K562 (cell line): ENCODE measurements around the gene PRTN3. TPM values are rescaled to one million over a fixed set of nuclear protein-coding genes. Genes with fewer than 3 reads are reported as not detected.

Experiments used
- ATAC-seq: fragments of 200-7000 bp; cut with Tn5 transposase; 3 replicates; pipeline ENCODE4 v1.9.1; 2020; ENCODE audit warnings: moderate library complexity
- BruUV-seq: library from RNA; stranded (reverse); fragments of 400-500 nt; replicated peaks from 2 replicates; lab custom pipeline; 2021; lab: Mats Ljungman, UMichigan
- CTCF ChIA-PET: fragments of 300-600 bp; formaldehyde crosslinking; extraction: SDS; loops from one replicate; lab custom pipeline; 2021; ENCODE audit warnings: low intra/inter-chr PET ratio; lab: Yijun Ruan, JAX
- POLR2A ChIA-PET: fragments of 300-600, 350-650 bp; sonication (Branson Sonifier 250); formaldehyde crosslinking; extraction: SDS; loops from one replicate; lab custom pipeline; 2021; ENCODE audit warnings: antibody characterized with exemption, inconsistent platforms; lab: Yijun Ruan, JAX
- DNase-seq, 4 experiments: peaks; one replicate each; pipeline versions ENCODE4 v3.0.0 to v3.0.0-alpha.2; 2011 to 2018; ENCODE audit warnings: low spot score in 3 of 4, mixed read lengths in 3 of 4; ENCODE audit errors: extremely low read depth in 1 of 4
- FAIRE-seq: peaks from 2 replicates; lab custom pipeline; 2011; peaks lifted over from hg19 to GRCh38; lab: Jason Lieb, UNC
- H2AFZ ChIP-seq: 2 replicates; pipeline ENCODE4 v1.6.0; 2011; ENCODE audit warnings: low read depth, low read length, control low read depth, inconsistent platforms
- H3K27ac ChIP-seq: fragments of 200-600 bp; 3 replicates; pipeline ENCODE4 v1.8.0; 2011; ENCODE audit warnings: low read depth, mild to moderate bottlenecking, control low read depth, inconsistent platforms, low read length, moderate library complexity, mixed read lengths; ENCODE audit errors: extremely low read depth
- H3K27me3 ChIP-seq, 2 experiments: fragments of 300-600 bp in 1 of 2; 2 replicates in 1 of 2; 3 replicates in 1 of 2; pipeline versions ENCODE4 v1.6.0 to v1.8.0; 2011; ENCODE audit warnings: inconsistent platforms in 2 of 2, low read length in 2 of 2, mild to moderate bottlenecking in 1 of 2, mixed read lengths in 1 of 2, moderate library complexity in 1 of 2; ENCODE audit not compliant: control insufficient read depth in 2 of 2, insufficient read depth in 2 of 2
- H3K36me3 ChIP-seq: fragments of 300-600 bp; 3 replicates; pipeline ENCODE4 v1.8.0; 2011; ENCODE audit warnings: mild to moderate bottlenecking, low read length, inconsistent platforms; ENCODE audit not compliant: control insufficient read depth, insufficient read depth
- H3K4me1 ChIP-seq, 2 experiments: fragments of 200-600 bp in 1 of 2; replicated peaks in 1 of 2; 2 replicates in 1 of 2; 3 replicates in 1 of 2; pipeline versions ENCODE4 v1.5.1 to v1.8.0; 2011; ENCODE audit warnings: inconsistent platforms in 2 of 2, low read length in 2 of 2, mild to moderate bottlenecking in 1 of 2, mixed read lengths in 1 of 2, moderate library complexity in 1 of 2; ENCODE audit not compliant: control insufficient read depth in 2 of 2, insufficient read depth in 2 of 2
- H3K4me2 ChIP-seq: 2 replicates; pipeline ENCODE4 v1.6.1; 2011; ENCODE audit warnings: low read length, control low read depth, inconsistent platforms, mixed read lengths; ENCODE audit not compliant: insufficient read depth
- H3K4me3 ChIP-seq: fragments of 200-600 bp; sonication (generic), shearing (Covaris generic); 2 replicates; pipeline ENCODE4 v1.5.1; 2016; ENCODE audit warnings: control low read depth, inconsistent platforms
- H3K79me2 ChIP-seq: fragments of 200-600 bp; 3 replicates; pipeline ENCODE4 v1.8.0; 2011; ENCODE audit warnings: low read length, inconsistent platforms; ENCODE audit not compliant: control insufficient read depth, insufficient read depth
- H3K9ac ChIP-seq, 2 experiments: 2 replicates each; pipeline versions ENCODE4 v1.6.0 to v1.6.1; 2011; ENCODE audit warnings: low read depth in 2 of 2, low read length in 2 of 2, control low read depth in 1 of 2, inconsistent platforms in 1 of 2, mild to moderate bottlenecking in 1 of 2, mixed read lengths in 1 of 2; ENCODE audit not compliant: insufficient read depth in 1 of 2
- H3K9me1 ChIP-seq: one replicate; pipeline ENCODE4 v1.6.0; 2011; ENCODE audit warnings: inconsistent platforms, mild to moderate bottlenecking, low read length, moderate library complexity; ENCODE audit not compliant: control insufficient read depth, insufficient read depth
- H3K9me3 ChIP-seq: replicated peaks from 2 replicates; pipeline ENCODE4 v1.5.1; 2011; ENCODE audit warnings: low read depth, low read length, inconsistent platforms; ENCODE audit not compliant: control insufficient read depth, insufficient read depth
- H4K20me1 ChIP-seq: replicated peaks from 2 replicates; pipeline ENCODE4 v1.6.1; 2011; ENCODE audit warnings: low read length, inconsistent platforms, mixed read lengths; ENCODE audit not compliant: control insufficient read depth, insufficient read depth
- GATAD2B ChIP-seq: fragments of 450-650 bp; IDR thresholded peaks from 2 replicates; pipeline ENCODE4 v1.6.1; 2017; ENCODE audit warnings: mild to moderate bottlenecking, borderline replicate concordance
- ZNF175 ChIP-seq: fragments of 200-800 bp; sonication (Bioruptor generic); IDR thresholded peaks from 2 replicates; pipeline ENCODE4 v1.6.1; 2016; ENCODE audit warnings: low read depth, mild to moderate bottlenecking, missing genetic modification characterization, missing compliant biosample characterization
- WGBS: fragments of 100-300 bp; shearing (Covaris generic); methylation state at CpG from one replicate; pipeline ENCODE4 v1.1.6; 2016; ENCODE audit warnings: low coverage, mixed read lengths; ENCODE audit not compliant: insufficient coverage; ENCODE audit errors: missing lambda C conversion rate; 5-methylcytosine and 5-hydroxymethylcytosine counted together
- in situ Hi-C: fragments of 300-500 bp; cut with MboI; formaldehyde crosslinking; loops from 4 replicates; pipeline ENCODE4 v1.15.0; 2018; ENCODE audit warnings: inconsistent platforms, mixed read lengths
- intact Hi-C: fragments of 100-400 bp; cut with micrococcal nuclease; formaldehyde crosslinking; loops from 2 replicates; pipeline ENCODE4 v1.14.2; 2022
- polyA plus RNA-seq, 8 experiments: library from polyadenylated mRNA; depleted of rRNA in 4 of 8; stranded (reverse) in 5 of 8; unstranded in 3 of 8; fragments of >200 nt; fragmentation: Nextera tagmentation in 2 of 8; fragmentation: Illumina TruSeq in 1 of 8; extraction: Ambion mirVana in 2 of 8; extraction: Trizol in 1 of 8; gene quantifications; 2 replicates each; pipeline versions ENCODE4 v1.2.1 to v1.2.3, GENCODE V29; 2011 to 2014; ENCODE audit warnings: inconsistent platforms in 1 of 8, missing spikeins in 1 of 8
- total RNA-seq, 7 experiments: library from RNA; depleted of rRNA in 6 of 7; stranded (reverse); fragments of >200 nt in 6 of 7; fragmentation: Illumina TruSeq in 2 of 7; extraction: Trizol in 2 of 7; gene quantifications; 2 replicates each; pipeline versions ENCODE4 v1.2.1 to v1.2.3, GENCODE V29; 2011 to 2021; ENCODE audit warnings: low replicate concordance in 1 of 7
- TF ChIP-seq, protein P1 (sequence below): fragments of 200-800 bp; sonication (Bioruptor generic); IDR thresholded peaks from 2 replicates; pipeline ENCODE4 v1.6.1; 2017; ENCODE audit warnings: missing genetic modification characterization, missing compliant biosample characterization
- TF ChIP-seq, protein P2 (sequence below): fragments of 250-450 bp; sonication (Bioruptor Pico); IDR thresholded peaks from 2 replicates; pipeline ENCODE4 v1.9.0; 2021; ENCODE audit warnings: mild to moderate bottlenecking, inconsistent platforms
- TF ChIP-seq, protein P3 (sequence below): fragments of 450-650 bp; IDR thresholded peaks from 2 replicates; pipeline ENCODE4 v1.6.1; 2016; ENCODE audit warnings: low read depth
- TF ChIP-seq, protein P4 (sequence below): fragments of 250-450 bp; sonication (Bioruptor Pico); IDR thresholded peaks from 2 replicates; pipeline ENCODE4 v1.6.1; 2021; ENCODE audit warnings: mild to moderate bottlenecking

The PRTN3 gene
- total and polyA plus RNA-seq, 9 of the 15 experiments (the other 6 are each of a cell fraction or from before 2014, with no cell fraction given), result 0.14 to 0.86 (median 0.43) TPM; not detected in 3

DNA sequence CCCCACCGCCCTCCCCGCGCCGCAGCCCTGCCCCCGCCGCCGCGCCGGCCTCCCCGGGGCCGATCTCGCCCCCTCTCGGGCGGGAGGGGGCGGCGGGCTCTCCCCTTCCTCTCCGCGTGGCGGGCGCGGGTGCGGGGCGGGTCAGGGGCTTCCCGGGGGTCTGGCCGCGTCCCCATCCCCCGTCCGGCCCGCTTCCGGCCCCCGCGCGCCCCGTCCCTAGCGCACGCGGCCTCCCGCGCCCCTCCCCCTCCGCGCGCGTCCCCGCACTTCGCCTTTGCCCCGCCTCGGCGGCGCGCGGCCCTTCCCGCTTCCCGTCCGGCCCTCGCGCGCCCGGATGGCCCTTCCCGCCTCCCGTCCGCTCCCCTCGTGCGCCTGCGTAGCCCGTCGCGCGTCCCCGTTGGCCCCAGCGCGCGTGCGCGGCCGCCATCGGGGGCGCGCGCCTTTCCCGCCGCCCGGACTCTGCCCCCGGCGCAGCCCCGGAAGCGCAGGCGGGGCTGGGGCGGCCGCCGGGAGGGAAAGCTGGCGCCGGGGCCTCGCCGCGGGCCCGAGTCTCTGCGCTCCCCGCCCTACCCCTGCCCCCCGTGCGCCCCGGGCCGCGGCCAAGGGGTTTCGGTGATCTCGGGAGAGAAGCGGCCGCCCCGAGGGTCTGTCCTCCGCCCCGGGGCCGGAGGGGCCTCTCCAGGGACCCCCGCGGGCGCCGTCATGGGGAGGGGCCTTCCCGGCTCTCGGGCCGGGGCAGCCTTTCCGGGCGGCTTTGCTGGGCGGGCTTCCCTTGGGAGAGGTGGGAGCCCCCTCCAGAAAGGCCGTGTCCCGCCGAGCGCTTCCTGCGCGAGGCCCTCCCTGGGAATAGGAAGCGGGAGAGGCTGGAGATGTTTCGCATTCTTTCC, 43.0 kb upstream of the PRTN3 start:
- WGBS, result under 1% methylated on average over 50 of the region's 129 CpGs
- H3K36me3 ChIP-seq, result peaks cover 47% of the 10 kb centered on the region
- peaks cover 65% of the 10 kb centered on the region for H3K79me2 ChIP-seq
- ChIA-PET POLR2A (interaction anchor here (0.7 to 2.4 kb wide), 13 partner anchors 9 to 126 kb away, joined by 3 to 20 read pairs (median 4); partner anchors contain the start of gene KISS1R), CTCF (interaction anchor here (0.6 to 0.7 kb wide), 2 partner anchors 126 to 204 kb away, joined by 4 read pairs; no protein-coding TSS in a partner anchor)
- no TSS peak for BruUV-seq
- peak overlapping the region; percentile 85 for H3K4me2 ChIP-seq
- FAIRE-seq, result peak; percentile 65
- peak; percentile 88 to 97 (median 92) for DNase-seq
- peak overlapping the region; percentile 99 for H3K4me3 ChIP-seq
- in situ Hi-C loops, result no loop called here
- intact Hi-C loops, result no loop called here
- H3K9ac ChIP-seq, result peak overlapping the region; percentile 98 to 99
- H3K27me3 ChIP-seq, result no peaks in the 10 kb centered on the region
- H2AFZ ChIP-seq, result no peak overlapping the region
- ATAC-seq, result peak; percentile 20
- H3K9me1 ChIP-seq, result peaks cover 16% of the 10 kb centered on the region
- peak overlapping the region; percentile 98 for H3K27ac ChIP-seq
- H3K9me3 ChIP-seq, result peaks cover 3% of the 10 kb centered on the region; the same call in 1 of the 2 replicates
- peaks cover 26 to 83% of the 10 kb centered on the region in 2 experiments for H3K4me1 ChIP-seq
- peaks cover 48% of the 10 kb centered on the region for H4K20me1 ChIP-seq
- TF ChIP-seq, protein P1, sequence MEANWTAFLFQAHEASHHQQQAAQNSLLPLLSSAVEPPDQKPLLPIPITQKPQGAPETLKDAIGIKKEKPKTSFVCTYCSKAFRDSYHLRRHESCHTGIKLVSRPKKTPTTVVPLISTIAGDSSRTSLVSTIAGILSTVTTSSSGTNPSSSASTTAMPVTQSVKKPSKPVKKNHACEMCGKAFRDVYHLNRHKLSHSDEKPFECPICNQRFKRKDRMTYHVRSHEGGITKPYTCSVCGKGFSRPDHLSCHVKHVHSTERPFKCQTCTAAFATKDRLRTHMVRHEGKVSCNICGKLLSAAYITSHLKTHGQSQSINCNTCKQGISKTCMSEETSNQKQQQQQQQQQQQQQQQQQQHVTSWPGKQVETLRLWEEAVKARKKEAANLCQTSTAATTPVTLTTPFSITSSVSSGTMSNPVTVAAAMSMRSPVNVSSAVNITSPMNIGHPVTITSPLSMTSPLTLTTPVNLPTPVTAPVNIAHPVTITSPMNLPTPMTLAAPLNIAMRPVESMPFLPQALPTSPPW (CRISPR knock-in tag), result peak; percentile 57
- TF ChIP-seq, protein P2, sequence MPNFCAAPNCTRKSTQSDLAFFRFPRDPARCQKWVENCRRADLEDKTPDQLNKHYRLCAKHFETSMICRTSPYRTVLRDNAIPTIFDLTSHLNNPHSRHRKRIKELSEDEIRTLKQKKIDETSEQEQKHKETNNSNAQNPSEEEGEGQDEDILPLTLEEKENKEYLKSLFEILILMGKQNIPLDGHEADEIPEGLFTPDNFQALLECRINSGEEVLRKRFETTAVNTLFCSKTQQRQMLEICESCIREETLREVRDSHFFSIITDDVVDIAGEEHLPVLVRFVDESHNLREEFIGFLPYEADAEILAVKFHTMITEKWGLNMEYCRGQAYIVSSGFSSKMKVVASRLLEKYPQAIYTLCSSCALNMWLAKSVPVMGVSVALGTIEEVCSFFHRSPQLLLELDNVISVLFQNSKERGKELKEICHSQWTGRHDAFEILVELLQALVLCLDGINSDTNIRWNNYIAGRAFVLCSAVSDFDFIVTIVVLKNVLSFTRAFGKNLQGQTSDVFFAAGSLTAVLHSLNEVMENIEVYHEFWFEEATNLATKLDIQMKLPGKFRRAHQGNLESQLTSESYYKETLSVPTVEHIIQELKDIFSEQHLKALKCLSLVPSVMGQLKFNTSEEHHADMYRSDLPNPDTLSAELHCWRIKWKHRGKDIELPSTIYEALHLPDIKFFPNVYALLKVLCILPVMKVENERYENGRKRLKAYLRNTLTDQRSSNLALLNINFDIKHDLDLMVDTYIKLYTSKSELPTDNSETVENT (CRISPR knock-in tag), result peak; percentile 57; the same call in 1 of the 2 replicates
- TF ChIP-seq, protein P3, sequence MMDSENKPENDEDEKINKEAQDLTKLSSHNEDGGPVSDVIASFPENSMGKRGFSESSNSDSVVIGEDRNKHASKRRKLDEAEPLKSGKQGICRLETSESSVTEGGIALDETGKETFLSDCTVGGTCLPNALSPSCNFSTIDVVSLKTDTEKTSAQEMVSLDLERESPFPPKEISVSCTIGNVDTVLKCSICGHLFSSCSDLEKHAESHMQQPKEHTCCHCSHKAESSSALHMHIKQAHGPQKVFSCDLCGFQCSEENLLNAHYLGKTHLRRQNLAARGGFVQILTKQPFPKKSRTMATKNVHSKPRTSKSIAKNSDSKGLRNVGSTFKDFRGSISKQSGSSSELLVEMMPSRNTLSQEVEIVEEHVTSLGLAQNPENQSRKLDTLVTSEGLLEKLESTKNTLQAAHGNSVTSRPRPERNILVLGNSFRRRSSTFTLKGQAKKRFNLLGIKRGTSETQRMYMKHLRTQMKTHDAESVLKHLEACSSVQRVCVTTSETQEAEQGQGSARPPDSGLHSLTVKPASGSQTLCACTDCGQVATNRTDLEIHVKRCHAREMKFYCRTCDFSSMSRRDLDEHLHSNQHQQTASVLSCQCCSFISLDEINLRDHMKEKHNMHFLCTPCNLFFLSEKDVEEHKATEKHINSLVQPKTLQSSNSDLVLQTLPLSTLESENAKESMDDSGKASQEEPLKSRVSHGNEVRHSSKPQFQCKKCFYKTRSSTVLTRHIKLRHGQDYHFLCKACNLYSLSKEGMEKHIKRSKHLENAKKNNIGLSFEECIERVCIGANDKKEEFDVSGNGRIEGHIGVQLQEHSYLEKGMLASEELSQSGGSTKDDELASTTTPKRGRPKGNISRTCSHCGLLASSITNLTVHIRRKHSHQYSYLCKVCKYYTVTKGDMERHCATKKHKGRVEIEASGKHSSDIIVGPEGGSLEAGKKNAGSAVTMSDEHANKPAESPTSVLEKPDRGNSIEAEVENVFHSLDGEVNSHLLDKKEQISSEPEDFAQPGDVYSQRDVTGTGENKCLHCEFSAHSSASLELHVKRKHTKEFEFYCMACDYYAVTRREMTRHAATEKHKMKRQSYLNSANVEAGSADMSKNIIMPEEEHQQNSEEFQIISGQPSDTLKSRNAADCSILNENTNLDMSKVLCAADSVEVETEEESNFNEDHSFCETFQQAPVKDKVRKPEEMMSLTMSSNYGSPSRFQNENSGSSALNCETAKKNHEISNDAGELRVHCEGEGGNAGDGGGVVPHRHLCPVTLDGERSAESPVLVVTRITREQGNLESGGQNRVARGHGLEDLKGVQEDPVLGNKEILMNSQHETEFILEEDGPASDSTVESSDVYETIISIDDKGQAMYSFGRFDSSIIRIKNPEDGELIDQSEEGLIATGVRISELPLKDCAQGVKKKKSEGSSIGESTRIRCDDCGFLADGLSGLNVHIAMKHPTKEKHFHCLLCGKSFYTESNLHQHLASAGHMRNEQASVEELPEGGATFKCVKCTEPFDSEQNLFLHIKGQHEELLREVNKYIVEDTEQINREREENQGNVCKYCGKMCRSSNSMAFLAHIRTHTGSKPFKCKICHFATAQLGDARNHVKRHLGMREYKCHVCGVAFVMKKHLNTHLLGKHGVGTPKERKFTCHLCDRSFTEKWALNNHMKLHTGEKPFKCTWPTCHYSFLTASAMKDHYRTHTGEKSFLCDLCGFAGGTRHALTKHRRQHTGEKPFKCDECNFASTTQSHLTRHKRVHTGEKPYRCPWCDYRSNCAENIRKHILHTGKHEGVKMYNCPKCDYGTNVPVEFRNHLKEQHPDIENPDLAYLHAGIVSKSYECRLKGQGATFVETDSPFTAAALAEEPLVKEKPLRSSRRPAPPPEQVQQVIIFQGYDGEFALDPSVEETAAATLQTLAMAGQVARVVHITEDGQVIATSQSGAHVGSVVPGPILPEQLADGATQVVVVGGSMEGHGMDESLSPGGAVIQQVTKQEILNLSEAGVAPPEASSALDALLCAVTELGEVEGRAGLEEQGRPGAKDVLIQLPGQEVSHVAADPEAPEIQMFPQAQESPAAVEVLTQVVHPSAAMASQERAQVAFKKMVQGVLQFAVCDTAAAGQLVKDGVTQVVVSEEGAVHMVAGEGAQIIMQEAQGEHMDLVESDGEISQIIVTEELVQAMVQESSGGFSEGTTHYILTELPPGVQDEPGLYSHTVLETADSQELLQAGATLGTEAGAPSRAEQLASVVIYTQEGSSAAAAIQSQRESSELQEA, result peak; percentile 61; the same call in 1 of the 2 replicates
- TF ChIP-seq ZNF175 (CRISPR knock-in tag), result peak; percentile 75
- TF ChIP-seq GATAD2B, result peak; percentile 73
- TF ChIP-seq, protein P4, sequence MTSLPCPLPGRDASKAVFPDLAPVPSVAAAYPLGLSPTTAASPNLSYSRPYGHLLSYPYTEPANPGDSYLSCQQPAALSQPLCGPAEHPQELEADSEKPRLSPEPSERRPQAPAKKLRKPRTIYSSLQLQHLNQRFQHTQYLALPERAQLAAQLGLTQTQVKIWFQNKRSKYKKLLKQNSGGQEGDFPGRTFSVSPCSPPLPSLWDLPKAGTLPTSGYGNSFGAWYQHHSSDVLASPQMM (CRISPR knock-in tag), result no peak
